HT-29 (cell line): ENCODE measurements around the gene NTNG1. TPM values are rescaled to one million over a fixed set of nuclear protein-coding genes. Genes with fewer than 3 reads are reported as not detected.
"Not testable (repeated sequence)": the region's sequence is repeated elsewhere in the genome, so short reads cannot be mapped to it uniquely, and the experiment has no call there.

ENCODE experiments used
- DNase-seq: peaks from one replicate; pipeline ENCODE4 v3.0.0-alpha.2; 2015; ENCODE audit warnings: low spot score
- total RNA-seq: library from RNA; depleted of rRNA; stranded (reverse); fragments of >200 nt; shearing (Covaris generic); gene quantifications from 2 replicates; pipeline ENCODE4 v1.2.3, GENCODE V29; 2014

Gene NTNG1
- total RNA-seq, 1 experiment from 2014 or later: not detected

DNA sequence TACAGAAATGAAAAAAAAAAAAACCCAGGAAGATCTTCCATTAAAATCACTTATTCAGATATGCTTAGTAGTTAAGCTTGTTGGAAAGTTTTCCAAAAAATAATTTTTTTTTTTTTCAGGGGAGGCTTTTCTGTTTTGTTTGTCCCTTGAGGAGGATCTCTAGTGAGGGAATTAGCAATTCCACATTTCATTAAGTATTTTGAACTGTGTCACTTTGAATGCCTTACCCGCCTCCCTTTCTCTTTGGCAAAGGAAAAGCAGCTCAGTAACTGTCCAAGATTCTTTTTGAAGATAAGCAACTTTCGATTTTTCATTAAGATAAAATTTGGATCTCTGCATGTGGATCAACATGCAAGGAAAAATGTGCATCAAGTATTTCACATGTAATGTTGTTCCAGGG lies 1.8 kb downstream of the NTNG1 start:
- DNase-seq: no peak

DNA sequence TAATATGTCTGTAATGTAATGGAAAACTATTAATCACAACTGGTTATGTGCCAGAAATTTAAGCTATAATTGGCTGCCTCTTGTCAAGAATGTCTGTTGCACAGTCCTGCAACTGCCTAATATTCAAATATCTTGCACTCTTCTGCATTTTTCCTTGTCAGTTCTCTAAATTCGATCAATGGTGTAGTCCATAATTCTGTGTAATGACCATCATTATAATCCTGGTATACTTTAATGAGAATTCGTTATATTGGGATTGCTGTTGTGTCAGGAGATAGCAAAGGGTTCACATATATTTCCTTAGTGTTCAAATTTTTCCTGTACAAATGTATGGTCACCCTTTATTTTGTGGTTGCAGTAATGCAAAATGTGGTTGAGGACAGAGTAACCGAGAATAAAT lies 4.8 kb downstream of the NTNG1 start:
- DNase-seq: no peak

DNA sequence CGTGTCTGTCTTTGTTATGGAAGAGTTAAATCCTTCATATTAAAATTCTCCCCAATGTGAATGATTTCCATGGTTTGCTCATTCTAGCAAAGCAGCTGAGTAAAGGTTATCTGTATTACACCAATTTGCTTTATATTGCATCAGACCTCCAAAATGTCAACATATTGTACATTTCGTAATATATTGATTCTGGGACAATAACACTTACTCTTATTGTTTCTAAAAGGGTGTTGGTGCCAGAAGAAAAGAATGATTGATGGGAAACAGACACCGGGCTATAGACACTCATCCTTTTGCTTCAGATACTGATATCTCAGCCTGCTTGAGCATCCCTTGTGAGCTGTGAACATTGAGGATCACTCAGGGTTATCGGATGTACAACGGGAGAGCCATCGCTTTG lies 7.0 kb downstream of the NTNG1 start:
- DNase-seq: no peak

DNA sequence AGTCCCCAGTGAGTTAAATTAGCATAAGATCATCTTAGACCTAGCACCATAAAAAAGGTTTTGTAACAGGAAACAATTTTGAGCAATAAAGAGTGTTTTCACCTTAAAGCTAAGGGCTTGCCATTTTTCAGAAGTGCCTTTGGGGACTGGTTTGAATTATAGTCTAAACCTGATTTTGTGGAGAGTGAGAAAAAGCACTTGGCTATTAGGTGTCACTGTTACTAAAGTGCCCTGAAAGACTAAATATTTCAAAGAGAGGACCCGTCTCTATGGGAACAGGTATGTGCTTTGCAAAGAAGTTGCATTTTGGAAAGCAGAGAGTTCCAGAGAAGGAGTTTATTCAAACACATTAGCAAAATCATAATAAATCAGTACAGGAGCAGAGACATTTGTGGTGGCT lies 9.1 kb downstream of the NTNG1 start:
- DNase-seq: no peak

DNA sequence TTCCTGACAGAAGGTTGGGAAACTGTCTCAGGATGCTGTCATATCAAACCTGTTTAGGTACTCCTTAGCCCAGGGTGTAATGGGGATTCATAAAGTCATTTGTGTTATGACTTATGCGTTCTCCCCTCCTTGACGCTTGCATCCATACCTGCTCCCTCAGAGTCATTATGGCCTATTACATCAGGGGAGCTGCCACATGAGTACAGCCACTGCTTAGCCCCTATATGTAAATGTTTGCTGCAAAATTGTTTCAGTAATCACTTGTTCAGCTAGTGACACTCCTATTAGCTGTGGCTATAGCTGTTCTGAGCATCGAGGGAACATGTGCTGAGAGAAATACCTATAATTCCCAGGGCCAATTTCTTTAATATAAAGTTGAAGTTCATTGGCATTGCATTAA lies 10.5 kb downstream of the NTNG1 start:
- DNase-seq: no peak

DNA sequence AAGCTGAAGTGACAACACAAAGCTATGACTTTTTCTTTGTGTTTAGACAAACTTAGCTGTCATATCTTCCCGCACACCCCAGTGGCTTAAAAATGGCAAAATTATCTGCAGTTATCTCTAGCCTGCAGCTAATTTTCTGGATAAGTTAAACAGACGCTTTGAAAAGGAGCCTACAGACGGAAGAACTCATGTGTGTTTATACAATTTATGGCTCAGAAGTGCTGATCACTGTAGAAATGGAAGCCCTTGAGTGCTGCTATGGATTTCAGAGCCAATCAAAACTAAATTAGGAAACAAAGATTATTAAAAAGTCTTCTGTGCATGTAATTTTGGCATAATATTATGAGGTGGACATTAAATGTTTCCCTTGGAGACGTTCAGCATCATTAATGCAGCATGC lies 11.6 kb downstream of the NTNG1 start:
- no peak for DNase-seq

DNA sequence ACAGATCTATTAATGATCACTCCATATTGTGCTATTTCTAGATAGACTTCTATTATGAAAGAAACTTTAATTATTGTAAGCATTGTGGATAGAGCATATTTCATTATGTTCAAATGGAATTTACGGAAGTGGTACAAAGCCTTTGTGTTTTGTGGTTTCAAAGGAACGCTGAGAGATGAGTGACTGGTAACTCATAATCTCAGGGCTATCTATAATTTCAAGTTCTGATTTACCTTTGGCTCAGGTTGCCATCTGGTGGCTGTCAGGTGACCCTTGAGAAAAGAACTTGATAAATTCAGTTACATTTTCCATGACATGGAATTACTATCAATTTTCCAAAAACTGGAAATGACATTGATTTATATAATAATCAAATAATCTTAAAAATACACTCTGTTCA lies 12.2 kb downstream of the NTNG1 start:
- DNase-seq: peak; percentile 33

DNA sequence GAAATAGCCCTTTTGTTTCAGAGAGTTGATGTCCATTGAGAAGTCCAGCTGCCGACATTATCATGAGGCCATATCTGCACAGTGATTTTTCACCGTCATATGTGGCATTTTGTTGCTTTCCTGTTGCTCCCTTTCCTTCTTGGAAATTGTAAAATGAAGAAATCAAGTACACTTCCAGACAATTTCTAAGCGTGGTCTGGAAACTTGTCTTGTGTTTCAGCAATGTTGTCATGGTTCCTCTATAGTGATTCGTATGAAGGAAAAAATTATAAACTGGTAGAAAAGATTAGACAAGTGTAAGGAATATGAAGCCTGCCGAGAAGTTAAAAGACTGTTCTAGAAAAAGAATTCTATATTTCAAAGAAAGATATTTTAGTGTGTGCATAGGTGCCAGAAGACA lies 17.7 kb downstream of the NTNG1 start:
- no peak for DNase-seq

DNA sequence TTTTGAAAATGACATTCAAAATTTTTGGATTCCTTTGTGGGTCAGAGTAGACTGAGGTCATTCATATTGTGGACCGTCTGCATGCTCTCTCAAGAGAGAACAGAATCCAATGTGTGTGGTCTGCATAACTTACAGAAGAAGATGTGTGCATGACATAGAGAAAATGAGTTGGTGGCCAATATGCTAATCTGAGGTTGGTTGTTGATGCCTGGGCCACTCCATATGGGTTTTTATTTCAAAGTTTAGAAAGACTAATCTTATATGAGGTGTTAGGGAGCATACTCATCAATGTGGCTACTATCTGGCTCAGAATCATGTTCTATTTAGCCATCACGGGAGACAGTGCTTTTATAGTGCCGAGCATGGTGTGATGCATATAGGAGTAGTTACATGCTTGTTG lies 18.2 kb downstream of the NTNG1 start:
- no peak for DNase-seq

DNA sequence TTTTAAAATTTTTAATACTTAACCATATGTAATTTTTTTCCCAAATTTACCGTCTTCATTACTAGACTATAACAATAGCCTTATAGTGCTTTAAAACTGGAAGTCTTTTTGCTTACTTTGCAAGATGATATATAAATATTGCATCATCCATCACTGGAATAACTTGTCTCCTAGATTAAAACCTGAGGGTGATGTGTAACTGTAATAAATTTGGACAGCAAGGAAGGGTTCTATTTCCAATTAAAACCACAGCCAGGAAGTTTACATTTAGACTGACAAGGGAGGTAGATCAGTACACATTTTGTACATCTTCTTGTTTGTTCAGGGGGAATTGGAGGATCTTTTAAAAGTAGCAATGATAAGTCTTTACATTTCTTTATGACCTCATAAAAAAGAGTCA lies 21.9 kb downstream of the NTNG1 start:
- no peak for DNase-seq

DNA sequence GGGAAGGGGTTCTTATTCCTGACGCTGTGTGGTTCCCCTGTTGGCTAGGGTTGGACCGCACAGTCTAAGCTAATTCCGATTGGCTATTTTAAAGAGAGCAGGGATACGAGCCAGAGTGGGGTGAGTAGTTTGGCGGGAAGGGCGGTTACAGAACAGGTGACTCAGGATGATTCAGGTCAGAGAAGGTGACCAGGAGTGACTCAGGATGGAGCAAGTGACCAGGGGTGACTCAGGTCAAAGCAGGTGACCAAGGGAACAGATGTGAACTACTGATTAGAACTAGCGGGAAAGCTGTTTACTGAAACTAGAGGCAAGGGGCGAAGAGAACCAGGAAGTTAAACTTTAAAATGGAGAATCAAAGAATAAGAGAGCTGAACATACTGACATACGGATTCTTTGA lies 24.1 kb downstream of the NTNG1 start:
- DNase-seq: not testable (repeated sequence)

DNA sequence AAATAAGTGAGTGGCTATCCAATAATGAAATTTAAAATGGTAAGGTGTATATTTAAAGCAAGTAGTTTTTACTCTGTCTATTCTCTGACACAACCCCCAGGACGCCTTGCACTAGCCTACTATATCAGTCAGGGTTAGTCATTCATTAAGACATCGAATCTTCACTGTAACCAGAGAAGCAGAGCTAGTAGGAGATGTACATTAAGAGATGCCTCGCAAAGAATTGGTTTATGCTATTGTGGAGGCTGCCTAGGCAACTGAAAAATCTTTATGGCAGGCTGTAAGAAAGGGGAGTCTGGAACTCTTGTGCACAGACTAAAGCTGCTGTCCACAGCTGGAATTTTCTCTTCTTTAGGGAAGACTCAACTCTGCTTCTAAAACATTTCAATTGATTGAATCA lies 28.8 kb downstream of the NTNG1 start:
- no peak for DNase-seq

DNA sequence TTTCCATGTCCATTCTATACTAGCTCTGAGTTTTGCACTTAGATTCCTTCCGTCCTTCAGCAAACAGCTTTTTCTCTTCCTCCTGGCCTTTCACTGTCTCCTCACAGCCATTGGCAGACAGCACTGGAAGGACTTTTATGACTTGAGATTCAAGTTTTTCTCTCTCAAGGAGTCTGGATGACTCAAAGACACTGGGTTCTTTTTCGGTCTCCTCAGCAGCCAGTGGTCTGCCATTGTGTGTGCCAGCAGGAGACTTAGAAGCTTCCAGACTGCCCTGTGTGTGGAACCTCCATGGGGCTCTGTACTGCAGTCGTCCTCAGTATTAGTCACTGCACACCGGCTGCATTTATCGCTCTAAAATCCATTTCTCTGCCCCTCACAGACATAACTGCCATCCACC lies 30.5 kb downstream of the NTNG1 start:
- no peak for DNase-seq

DNA sequence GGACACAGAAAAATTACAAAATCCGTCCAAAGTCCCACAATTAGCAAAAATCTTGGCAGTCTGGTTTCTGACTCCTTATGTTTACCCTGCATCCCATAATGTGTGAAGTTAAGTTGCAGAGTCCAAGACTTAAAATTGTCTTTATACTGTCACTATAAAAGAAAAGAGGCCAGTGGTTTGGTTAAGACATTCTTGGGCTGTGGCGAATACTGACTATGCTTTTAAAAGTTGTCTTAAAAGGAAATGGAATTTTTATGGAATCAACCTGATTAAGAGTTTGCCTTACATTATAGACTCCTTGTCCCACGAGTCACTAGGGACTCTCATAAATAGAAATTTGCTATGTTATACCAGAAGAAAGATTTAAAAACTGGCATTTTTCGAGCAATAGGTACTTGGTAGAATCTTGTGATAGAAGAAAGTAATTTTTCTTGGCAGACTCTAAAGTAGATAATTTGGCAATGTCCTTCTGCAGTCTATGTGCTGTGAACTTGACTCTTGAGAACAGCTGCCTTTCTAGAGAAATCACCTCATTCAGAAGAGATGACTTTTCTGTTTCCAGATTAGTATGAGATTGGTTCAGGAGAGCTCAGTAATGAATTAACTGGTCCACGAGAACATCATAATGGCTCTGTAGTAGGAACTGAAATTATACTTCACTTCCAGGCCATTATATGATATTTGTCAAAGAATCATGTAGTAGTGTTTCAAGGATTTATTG lies 31.8 kb downstream of the NTNG1 start:
- no peak for DNase-seq

DNA sequence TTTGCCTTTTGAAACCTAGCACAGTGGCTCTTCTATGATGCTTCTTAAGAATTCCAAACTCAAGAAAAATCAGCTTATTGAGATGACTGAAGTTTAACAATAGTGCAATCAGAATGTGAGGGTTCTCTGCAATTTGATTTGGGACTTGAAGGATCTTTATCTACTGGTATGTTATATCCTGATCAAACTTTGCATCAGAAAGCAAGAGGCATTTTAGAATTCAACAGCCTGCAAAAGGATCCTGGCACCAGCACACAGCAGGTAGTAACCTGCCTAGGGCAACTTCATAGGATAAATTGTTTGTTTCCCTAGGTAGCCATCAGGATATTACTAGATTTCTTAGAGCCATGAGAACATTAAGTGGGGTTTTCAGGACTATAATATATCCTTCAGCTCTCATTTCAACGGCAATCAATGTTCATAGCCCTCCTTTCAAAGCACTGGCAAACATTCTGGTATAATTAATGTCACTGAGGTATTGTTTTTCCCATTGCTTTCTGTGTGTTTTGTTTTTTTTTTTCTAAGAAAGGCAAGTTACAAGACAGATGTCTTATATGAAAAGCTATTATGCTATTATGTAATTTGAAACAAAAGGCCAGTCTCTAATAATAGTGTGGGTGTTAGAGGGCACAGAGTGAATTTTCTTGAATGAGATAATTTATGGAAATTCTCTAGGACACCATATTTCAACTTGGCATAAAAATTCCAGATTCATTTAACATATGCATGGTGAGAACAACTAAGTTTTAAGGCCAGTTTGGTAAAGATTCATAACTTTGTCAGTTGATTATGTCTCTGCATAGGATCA lies 34.5 kb downstream of the NTNG1 start:
- no peak for DNase-seq

DNA sequence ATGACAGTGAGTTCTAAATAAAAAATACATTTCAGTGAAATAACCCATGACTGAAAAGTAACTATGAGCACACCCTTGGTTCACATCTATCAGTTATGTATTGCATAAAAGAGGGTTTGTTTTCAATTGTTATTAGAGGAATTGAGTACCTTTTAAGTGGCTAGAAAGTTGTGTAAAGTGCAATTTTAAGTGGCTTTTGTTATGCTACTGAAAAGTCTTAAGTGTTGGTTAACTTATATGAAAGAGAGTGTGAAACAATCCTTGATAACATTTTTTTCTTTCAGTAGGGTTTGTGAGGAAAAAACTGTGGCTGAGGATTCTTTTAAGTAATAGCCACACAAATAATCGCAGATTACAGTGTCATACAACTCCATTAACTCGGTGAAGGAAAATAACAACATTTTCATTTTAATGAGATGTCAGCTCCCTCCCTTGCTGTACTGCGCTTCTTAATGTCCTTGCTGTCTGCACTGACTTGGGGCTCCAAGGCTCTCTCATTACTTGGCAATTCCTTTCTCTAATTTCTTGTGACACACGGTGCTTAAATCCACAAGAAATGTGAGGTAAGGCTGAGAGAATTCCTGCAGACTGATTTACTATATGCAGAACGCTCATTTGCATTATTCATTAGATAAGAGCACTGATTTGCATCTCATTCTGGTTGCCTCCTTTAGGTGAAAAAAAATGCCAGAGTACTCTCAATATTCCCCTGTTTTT lies 40.6 kb downstream of the NTNG1 start:
- no peak for DNase-seq

DNA sequence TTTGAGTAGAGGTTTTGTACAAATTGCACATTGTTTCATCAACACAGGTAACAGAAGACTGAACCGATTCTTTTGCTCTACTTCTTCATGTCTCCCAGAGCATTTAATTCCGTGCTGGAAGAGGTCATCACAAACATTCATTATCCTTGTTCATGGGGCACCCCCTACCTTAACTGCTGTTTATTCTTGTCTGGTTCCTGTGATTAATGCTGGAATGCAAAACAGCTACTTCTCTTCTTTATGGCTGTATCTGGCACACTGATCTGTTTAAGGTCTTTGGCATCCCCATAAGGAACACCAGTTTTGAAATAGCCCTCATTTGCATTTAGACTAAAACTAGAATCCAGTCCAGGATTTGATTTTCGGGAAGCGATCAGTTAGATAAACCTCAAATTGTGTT lies 42.2 kb downstream of the NTNG1 start:
- DNase-seq: no peak

DNA sequence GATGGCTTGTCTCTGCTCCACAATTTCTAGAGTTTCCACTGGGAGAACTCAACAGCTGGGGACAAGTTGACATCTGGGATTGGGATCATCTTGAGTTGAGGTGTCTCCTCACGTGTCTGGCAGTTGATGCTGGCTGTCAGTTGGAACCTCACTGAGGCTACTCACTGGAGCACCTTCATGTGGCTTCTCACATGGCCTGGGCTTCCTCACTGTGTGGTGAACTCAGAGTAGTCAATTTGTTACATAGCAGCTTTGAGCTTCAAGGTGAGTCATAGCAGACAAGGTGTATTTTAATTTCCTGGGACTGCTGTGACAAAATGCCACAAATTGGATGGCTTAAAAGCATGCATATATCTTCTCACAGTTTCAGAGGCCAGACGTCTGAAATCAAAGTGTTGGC lies 44.0 kb downstream of the NTNG1 start:
- no peak for DNase-seq

DNA sequence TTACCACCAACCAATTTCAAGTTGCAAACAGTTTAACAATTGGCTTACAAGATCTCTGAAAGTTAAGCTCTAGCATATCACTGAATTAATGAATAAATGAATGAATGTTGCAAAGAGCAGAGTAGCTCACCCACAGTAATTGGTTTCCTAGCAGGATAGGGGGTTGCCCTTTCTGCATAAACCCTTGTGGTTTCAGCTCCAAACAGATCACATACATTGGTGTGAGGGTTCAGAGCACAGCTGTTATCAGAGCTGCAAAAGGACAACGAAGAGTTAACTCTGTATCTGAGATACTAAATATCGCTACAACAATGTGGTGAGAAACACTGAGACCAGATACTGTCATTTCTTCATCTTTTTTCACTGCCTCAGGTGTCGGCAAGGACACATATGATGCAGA lies 46.6 kb downstream of the NTNG1 start:
- no peak for DNase-seq

DNA sequence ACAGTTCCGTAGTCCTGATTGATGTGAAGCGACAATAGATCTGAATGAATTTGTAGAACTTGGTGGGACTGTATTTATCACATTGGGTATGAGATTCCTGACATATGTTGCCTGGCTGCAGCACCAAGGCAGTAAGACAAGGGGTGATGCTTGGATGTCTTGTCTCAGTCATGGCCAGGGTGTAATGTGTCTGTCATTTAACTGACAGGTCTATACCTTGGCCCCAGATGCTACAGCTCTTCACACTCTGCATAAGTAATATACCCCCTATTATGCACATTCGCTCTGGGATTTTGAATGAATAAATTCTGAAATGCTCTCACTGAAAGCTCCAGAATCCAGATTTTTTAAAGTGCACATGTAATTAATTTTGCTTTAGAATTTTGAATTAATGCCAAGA lies 47.3 kb downstream of the NTNG1 start:
- DNase-seq: no peak

DNA sequence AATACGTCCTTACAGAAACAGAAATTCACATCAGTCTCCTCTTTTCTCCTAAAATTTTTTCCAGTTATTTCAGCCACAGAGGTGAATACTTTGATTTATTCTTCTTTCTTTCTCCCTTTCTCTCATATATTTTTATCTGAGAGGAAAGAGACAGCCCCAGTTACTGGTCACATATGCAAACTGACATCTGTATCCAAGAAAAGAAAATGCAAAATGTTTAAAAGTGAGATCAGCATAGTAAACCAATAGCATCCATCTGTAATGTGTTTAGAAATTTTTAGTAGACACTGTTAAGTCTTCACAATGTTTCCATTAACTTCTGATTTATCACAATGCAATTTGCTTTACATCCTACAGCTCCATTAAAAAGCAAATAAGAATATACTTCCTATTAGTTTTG lies 53.5 kb downstream of the NTNG1 start:
- no peak for DNase-seq

DNA sequence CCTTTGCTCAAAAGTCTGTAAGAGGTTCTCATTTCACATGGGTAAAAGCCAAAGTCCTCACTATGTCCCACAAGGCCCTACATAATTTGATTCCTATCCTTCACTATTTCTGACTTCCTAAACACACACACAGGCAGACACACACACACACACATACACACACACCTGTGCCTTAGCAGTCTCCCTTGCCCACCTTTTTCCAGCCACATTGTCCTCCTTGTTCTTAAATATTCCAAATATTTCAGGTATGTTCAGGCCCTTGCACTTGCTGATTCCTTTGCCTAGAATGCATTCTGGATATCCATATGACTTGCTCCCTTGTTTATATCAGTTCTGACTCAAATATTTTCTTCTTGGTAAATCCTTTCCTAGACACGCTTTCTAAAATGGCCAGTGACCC lies 54.6 kb downstream of the NTNG1 start:
- DNase-seq: no peak
